IPS DF 4.7 (cell line): Measurements from ENCODE around the gene AATF.
A peak's percentile ranks its signal among the peaks of the same experiment; 100 is the strongest.

ENCODE experiments used
- DNase-seq: peaks from one replicate; pipeline ENCODE4 v3.0.0-alpha.2; 2013; ENCODE audit warnings: low spot score; ENCODE audit errors: extremely low read depth

The AATF gene

GRCh38 chr17:37043201-37043600 is 94.4 kb downstream of the AATF start:
- no peak for DNase-seq

- no peak for DNase-seq
Measured at GRCh38 chr17:37045351-37045922, 96.7 kb downstream of the AATF start.

- peak; percentile 71 for DNase-seq
Measured at GRCh38 chr17:37047631-37048104, 98.9 kb downstream of the AATF start.

- no peak for DNase-seq
Measured at GRCh38 chr17:37048811-37049210, 100.1 kb downstream of the AATF start.

- no peak for DNase-seq
Measured at GRCh38 chr17:37050920-37051319, 102.2 kb downstream of the AATF start.

- DNase-seq, result no peak
Measured at GRCh38 chr17:37051381-37051780, 102.6 kb downstream of the AATF start.

- DNase-seq, result no peak
Measured at GRCh38 chr17:37051833-37052232, 103.1 kb downstream of the AATF start.

GRCh38 chr17:37052450-37052849 is 103.7 kb downstream of the AATF start:
- no peak for DNase-seq

GRCh38 chr17:37054894-37055293 is 106.1 kb downstream of the AATF start:
- DNase-seq, result no peak

GRCh38 chr17:37056622-37057021 is 107.9 kb downstream of the AATF start:
- no peak for DNase-seq

- no peak for DNase-seq
Measured at GRCh38 chr17:37059493-37059892, 110.7 kb downstream of the AATF start.

GRCh38 chr17:37060094-37060493 is 111.3 kb downstream of the AATF start:
- DNase-seq, result no peak

GRCh38 chr17:37060928-37061327 is 112.2 kb downstream of the AATF start:
- DNase-seq, result no peak

GRCh38 chr17:37062021-37062420 is 113.3 kb downstream of the AATF start:
- DNase-seq, result no peak

GRCh38 chr17:37064206-37064605 is 115.5 kb downstream of the AATF start:
- DNase-seq, result no peak

- no peak for DNase-seq
Measured at GRCh38 chr17:37064956-37065355, 116.2 kb downstream of the AATF start.

- DNase-seq, result no peak
Measured at GRCh38 chr17:37065486-37066321, 117.0 kb downstream of the AATF start.

- no peak for DNase-seq
Measured at GRCh38 chr17:37066322-37067255, 117.8 kb downstream of the AATF start.

GRCh38 chr17:37067555-37068111 is 118.9 kb downstream of the AATF start:
- no peak for DNase-seq

GRCh38 chr17:37068266-37068665 is 119.5 kb downstream of the AATF start:
- no peak for DNase-seq

- DNase-seq, result no peak
Measured at GRCh38 chr17:37069087-37069486, 120.3 kb downstream of the AATF start.
